ENCODE results near the gene MYO1F.
"Not testable (repeated sequence)": the region's sequence is repeated elsewhere in the genome, so short reads cannot be mapped to it uniquely, and the experiment has no call there.

MYO1F gene

DNA sequence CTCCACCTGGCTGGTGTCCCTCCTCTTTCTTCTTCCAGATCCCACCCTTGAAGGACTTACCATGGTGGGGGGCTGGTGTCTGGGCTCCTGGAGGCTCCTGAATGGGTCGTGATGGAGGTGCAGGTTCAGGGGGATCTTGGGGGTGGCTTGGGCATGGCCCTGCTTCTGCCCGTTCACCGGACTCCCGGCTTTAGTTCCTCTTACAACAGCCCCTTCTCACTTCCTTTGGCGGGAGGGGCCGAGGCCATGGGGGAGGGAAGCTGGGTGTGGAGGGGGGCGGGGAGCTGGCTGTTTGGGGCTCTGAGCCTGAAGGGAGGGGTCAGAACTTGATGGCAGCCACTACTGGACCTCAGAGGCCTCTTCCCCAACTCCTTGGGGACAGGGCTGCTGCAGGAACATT lies at the start of gene MYO1F:
TSS of gene MYO1F (minus strand) at position 196 of the 400 bp plus-strand sequence. CDS start at position 63, 133 bp downstream.
- peak; percentile 55 for DNase-seq

DNA sequence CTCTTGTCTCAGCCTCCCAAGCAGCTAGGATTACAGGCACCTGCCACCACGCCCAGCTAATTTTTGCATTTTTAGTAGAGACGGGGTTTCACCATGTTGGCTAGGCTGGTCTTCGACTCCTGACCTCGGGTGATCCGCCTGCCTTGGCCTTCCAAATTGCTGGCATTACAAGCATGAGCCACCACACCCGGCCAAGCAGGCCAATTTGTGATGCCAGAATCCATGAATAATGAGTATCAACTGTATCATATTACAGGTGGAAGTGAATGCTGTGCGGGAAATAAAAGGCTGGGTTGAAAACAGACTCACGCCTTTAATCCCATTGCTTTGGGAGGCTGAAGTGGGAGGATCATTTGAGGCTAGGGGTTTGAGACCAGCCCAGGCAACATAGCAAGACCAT lies 49.6 kb upstream of the MYO1F start:
- DNase-seq, result no peak

DNA sequence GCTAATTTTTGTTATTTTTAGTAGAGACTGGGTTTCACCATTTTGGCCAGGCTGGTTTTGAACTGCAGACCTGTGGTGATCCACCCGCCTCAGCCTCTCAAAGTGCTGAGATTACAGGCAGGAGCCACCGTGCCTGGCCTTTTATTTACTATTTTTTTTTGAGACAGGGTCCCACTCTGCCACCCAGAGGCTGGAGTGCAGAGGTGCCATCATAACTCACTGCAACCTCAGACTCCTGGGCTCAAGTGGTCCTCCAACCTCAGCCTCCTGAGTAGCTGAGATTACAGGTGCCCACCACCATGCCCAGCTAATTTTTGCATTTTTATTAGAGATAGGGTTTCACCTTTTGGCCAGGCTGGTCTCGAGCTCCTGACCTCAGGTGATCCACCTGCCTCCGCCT lies 45.6 kb upstream of the MYO1F start:
- not testable (repeated sequence) for DNase-seq

DNA sequence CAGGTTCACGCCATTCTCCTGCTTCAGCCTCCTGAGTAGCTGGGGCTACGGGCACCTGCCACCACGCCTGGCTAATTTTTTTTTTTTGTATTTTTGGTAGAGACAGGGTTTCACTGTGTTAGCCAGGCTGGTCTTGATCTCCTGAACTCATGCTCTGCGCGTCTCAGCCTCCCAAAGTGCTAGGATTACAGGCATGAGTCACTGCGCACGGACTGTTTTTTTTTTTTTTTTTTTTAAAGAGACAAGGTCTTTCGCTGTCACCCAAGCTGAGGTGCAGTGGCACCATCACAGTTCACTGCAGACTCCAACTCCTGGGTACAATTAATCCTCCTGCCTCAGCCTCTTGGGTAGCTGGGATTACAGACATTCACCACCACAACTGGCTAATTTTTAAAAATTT lies 41.5 kb upstream of the MYO1F start:
- no peak for DNase-seq

DNA sequence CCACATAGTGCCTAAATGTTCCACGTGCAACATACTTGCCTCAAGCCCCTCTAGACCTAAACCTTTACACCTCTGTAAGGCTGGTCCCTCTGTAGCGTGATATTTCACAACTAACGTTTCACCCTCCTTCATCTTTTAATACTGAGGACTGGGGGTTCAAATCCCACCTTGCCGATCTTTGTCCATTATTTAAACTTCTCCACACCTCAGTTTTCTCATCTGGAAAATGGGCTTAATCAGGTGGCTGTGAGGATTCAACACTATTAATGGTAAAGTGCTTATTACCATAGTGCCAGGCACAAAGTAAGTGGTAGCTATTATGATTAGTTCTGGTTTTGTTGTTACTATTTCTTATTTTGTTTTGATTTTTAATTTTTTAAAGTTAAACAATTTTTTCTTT lies 40.7 kb upstream of the MYO1F start:
- no peak for DNase-seq

DNA sequence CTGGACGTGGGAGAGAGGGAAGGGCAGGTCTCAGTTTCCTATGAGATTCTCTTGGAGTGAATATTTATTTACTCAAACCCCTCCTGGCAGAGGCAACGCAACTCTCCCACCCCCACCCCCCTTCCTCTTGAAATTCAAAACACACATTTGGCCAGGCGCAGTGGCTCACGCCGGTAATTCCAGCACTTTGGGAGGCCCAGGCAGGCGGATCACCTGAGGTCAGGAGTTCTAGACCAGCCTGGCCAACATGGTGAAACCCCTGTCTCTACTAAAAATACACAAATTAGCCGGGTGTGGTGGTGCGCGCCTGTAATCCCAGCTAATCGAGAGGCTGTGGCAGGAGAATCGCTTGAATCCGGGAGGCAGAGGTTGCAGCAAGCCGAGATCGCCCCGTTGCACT lies 40.1 kb upstream of the MYO1F start:
- not testable (repeated sequence) for DNase-seq

DNA sequence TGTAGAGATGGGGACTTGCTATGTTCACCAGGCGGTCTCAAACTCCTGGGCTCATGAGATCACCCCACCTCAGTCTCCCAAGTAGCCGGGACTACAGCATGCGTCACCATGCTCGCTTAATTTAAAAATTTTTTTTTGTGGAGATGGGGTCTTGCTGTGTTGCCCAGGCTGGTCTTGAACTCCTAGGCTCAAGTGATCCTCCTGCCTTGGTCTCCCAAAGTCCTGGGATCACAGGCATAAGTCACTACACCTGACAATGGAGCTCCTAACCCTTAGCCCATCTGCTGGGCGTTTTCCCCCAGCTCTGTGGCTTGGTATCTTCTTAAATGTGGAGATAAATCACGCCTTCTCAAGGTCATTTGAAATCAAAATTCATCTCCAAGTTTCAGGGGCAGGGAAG lies 39.6 kb upstream of the MYO1F start:
- no peak for DNase-seq

DNA sequence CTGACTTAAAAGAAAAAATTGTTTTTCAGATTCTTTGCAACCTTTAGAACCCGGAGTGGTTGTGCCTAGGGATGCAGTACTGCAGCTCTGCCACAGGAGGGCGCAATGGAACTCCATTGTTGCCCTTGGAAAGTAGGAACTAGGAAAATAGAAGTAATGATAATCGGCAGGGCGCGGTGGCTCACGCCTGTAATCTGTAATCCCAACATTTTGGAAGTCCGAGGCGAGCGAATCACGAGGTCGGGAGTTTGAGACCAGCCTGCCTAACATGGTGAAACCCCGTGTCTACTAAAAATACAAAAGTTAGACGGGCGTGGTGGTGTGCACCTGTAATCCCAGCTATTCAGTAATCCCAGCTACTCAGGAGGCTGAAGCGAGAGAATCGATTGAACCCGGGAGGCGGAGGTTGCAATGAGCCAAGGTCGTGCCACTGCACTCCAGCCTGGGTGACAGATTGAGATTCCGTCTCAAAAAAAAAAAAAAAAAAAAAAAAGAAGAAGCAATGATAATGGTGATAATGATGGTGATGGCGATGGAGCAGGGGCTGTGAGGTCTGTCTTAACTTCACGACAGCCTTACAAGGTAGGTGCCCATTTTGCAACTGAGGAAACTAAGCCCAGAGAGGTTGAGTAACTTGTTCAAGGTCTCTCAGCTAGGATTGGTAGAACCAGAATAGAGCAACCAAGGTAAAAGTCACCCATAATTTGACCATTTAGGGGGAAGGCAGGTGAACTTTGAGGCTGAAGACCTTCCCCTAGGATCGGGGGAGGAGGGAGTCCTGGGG lies 38.8 kb upstream of the MYO1F start:
- peak; percentile 58 for DNase-seq

DNA sequence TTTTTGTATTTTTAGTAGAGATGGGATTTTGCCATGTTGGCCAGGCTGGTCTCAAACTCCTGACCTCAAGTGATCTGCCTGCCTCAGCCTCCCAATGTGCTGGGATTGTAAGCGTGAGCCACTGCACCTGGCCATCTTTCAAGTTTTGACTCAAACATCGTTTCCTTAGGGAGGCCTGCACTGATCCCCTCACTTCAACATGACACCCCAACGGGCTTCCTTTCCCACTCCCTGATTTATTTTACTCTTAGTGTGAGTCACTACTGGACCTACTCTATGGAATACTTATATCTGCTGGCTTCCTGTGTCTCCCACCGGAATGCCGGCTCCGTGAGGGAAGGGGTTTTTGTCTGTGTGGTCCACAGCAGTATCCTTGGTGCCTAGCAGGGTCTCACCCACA lies 37.8 kb upstream of the MYO1F start:
- no peak for DNase-seq

DNA sequence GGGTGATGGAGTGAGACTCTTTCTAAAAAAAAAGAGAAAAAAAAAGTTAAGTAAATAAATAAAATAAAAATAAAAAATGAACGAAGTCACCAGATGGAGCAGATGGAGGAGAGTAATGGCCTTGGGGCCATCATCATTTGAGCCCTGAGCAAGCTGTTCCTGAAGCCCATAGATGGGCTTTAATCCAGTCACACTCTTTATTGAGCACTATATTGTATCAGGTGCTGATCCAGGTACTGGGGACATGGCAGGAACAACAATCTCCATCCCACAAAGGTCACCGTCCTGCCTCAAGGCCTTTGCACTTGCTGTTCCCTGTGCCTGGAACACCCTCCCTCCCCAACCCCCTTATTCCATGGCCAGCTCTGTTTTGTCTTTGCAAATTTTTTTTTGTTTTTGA lies 37.2 kb upstream of the MYO1F start:
- DNase-seq, result no peak

DNA sequence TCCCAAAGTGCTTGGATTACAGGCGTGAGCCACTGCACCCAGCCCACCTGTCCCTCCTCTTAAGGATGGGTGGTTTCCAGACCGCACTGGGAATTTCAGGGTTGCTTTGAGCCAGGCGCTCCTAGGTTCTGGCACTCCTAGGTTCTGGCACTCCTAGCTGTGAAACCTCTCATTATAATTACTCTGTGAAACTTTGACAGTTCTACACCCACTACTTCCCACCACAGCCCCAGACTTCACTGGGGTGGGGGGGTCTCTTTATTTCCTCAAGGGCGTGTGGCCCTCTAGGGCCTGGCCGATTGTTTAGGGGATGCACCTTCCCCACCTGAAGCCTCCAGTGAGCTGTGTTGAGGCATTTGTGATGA lies 35.5 kb upstream of the MYO1F start:
- DNase-seq, result no peak

DNA sequence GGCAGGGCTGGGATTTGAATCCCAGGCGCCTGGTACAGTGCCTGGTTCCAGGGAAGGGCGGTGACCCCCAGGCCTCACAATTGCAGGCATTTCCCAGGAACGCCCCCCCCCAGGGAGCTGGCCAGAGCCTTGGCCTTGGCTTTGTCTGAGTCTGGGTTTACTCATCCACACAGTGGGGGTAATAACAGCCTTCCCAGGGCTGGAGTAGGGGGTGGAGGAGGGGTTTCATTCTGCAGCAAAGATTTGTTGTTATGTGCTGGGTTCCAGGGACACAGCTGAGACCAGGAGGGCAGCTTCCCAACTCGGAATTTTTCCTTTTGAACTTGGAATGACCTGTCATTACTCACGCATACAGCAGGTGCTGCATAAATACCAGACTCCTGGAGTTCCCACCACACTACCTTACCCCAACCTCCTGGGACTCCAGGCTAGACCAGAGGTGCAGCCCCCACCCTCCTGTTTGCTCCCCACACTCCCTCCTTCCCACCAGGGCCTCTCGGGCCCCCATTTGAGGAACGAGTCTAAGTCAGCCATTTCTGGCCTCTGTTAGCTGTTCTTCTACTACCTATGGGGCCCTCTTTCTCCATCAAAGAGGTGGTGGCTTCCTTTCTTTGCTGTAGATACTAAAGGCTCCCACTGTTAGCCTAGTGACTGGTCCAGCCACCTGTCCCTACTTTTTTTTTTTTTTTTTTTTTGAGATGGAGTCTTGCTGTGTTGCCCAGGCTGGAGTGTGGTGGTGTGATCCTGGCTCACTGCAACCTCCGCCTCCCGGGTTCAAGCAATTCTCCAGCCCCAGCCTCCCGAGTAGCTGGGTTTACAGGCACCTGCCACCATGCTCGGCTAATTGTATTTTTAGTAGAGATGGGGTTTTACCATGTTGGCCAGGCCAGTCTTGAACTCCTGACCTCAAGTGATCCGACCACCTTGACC lies 34.9 kb upstream of the MYO1F start:
- no peak for DNase-seq

DNA sequence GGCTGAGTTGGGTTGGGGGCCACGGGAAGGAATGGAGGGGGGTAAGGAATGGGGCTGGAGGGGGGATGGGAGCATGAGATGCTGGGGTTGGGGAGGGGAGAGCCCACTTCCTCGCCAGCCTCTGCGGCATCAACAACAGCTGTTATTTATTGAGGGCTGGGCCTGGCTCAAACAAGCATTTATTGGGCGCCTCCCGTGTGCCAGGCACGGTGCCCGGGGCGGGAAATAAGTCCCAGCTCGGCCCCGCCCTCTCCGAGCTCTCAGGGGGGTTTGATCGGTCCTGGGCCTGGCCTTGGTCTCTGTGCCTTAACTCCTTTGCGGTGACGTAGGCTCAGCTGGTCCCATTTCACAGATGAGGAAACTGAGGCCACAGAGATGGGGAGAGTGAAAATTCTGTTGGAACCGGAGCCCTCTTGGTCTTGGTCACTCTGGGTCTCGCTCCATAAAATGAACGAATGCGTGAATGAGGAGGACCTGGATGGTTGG lies 34.2 kb upstream of the MYO1F start:
- DNase-seq, result no peak

DNA sequence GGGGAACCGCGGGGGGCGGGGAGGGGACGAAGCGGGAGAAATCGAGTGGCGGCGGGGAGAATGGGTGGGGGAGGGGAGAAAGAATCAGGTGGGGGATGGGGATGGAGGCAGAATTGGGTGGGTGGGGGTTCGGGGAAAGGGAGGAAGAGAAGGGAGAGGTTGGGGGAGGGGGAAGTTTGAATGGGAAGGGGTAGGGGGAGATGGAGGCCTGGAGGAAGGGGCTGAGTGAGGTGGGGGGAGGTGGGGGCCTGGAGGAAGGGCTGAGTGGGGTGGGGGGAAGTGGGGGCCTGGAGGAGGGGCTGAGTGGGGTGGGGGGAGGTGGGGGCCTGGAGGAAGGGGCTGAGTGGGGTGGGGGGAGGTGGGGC lies 33.7 kb upstream of the MYO1F start:
- DNase-seq, result no peak

DNA sequence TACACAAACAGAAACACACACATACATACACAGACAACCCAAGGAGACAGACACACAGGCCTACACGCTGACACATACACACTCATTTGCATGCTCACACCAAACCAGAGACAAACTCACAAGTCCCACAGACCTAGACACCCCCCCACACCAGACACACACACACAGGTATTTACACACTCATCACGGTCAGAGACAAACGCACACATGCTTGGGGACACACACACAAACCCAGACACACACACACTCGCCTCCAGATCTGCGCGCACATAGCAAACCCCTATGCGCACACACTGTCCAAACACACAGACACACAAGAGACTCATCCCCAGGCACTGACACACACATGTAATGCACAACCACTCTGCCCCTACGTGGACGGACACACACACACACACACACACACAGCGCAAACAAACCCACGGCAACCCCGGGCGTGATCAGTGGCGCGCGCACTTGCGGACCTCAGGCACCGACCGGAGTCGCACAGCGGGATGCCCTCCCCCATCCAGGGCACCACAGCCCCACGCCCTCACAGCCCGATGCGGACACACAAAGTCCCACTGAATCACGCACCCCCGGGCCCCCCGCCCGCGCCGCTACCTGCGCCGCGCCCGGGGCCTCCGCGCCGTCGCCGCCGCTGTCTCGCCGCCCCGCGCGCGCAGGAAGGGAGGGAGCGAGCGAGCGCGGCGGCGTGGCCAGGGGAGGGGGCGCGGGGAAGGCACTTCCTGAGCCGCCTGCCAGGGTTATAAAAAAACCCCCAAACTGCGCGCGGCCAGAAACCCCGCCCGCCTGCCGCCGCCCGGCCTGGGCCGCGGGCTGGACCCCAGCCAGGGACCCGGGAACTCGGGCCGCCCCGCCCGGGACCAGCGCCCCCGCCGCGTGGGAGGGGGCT lies 33.0 kb upstream of the MYO1F start, which contains the start of gene ADAMTS10:
TSS of gene ADAMTS10 (minus strand) at position 675 of the 895 bp plus-strand sequence. CDS start 5,005 bp downstream, outside the sequence.
- peak; percentile 45 for DNase-seq

DNA sequence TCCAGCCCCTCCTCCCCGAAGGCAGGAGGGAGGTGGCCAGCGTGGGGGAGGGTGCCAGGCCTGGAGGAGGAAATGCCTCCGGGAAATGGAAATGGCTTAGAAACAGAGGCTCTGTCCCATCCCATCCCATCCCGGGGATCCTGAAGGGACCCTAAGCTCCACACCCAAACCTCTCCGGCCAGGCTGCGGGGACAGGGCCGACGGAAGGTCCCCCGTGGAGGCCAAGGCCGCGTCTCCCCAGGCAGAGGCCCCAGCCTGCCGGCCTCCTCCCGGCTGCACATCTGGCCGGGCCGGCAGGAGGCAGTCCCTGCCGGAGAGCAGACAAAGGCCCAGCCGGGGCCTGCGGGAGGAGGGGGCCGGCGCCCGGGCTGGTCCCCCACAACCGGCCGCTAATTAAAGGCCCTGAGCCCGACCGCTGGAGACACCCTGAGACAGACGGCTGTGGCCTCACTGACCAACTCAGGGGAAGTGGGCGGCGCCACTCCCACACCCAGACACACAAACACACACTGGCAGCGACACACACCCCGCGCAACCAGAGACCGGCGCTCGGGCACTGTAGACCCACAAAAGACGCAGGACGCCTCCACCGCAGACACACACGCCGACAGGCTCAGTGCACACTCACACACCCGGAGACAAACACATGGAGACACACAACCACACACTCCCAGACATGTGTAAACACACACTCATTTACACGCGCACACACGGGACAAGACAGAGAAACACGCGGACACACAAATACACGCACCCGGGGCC lies 32.2 kb upstream of the MYO1F start:
- DNase-seq, result peak; percentile 31

DNA sequence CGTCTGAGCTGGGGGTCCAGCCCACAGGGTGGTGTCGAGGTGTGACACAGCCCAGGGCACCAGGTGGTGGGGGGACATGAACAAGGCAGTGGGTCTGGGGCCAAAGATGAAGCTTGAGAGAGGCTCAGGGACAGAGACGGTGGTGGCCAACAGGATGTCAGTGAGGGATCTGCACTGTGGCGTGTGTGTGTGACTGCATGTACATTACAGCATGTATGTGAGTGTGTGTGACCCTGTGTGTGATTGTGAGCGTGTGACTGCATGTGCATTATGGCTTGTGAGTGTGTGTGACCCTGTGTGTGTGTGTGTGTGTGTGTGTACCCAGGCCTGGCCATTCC lies 31.7 kb upstream of the MYO1F start:
- no peak for DNase-seq

DNA sequence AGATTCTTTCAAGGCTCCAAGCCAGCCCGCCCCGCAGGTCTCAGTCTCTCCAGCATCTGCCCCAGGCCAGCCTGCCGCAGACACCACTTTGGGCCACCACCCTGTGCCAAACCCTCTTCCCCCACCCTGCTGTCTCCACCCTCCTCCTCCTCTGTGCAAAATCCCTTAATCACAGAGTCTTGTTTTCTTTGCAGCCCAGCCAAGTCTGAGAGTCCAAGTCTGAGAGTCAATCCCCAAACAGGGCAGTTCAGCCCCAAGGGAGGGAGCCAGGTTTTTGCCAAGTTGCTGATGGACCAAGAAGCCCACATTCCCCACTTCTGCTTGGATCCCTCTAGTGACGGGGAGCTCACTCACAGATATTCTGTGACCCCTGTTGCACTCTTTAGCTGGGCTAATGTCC lies 30.1 kb upstream of the MYO1F start:
- DNase-seq, result no peak

DNA sequence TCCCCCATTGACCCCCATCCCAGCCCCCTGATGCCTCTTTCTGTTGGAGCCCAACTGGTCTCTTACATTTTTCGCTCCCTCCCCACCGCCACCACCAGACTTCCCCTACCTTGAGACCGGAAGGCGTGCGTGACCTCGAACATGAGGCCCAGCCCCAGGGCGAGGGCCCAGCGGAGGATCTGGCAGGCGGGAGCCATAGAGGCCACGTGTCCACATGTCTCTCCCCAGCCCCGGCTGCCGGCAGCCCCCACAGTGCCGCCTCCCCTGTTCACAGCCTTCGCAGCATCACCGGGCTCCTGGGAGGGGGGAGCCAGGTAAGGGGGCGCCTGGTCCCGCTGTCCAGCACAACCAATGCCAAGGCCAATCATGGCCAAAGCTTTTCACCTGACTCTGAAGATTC lies 28.3 kb upstream of the MYO1F start:
- DNase-seq, result no peak

DNA sequence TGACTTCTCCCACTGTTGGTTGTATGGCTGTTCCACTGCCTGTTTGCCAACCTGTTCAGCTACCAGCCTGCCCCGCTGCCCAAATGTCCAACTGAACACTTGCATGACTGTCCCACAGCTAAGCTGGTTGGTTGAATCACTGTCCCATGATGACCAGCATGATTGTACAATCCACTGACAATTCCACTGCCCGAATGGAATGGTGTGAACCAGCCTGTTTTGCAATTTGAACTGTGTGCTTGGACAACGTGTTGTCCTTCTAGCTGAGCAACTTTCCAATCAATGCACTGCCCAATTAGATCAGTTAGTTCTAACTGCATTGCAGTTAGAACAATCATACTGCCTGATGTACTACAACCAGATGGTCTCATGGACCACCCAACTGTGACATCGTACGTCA lies 24.6 kb upstream of the MYO1F start:
- no peak for DNase-seq

DNA sequence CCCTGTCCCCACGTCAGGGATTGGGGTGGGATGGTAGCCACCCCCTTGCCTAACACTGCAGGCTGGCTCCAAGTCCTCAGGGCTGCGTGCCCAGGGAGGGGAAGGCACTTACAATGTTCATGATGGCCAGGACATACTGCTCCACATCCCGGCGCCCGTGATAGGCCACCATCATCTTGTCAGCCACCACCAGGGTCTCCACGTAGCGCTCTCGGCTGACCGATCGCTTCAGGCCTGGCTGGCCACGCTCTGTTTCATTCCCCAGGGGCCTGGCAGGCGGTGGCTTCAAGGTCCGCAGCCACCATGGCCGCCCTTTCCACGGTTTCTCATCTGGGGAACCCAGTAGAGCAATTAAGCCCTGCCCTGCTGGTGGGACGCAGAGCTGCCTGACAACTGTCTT lies 23.6 kb upstream of the MYO1F start:
- DNase-seq, result no peak

DNA sequence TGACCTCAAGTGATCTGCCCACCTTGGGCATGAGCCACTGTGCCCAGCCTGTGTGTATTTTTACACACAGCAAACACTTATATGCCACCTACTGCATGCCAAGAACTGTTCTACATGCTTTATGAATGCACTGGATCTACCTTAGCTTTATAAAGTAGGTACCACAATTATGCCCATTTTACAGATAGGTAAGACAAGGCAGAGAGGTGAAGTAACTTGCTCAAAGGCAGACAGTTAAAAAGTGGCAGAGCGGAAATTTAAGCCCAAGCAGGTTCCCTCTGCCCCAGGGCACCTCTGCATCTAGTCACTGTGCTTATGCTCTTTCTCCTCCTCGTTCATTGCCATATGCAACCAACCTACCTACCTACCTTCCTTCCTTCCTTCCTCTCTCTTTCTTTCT lies 22.8 kb upstream of the MYO1F start:
- no peak for DNase-seq

Data from CD4-positive, alpha-beta T cell treated with Interferon gamma for 1 hour (primary cell).